PFSK-1 (cell line): ENCODE measurements around the gene PCBD1.

Experiments used
- FOXP2 ChIP-seq: optimal IDR thresholded peaks from 2 replicates; pipeline ENCODE3; 2011; ENCODE audit warnings: borderline replicate concordance, control low read depth, inconsistent platforms; ENCODE audit not compliant: insufficient read depth; ENCODE audit errors: extremely low read length, extremely low read depth
- POLR2AphosphoS5 ChIP-seq: IDR thresholded peaks from 2 replicates; pipeline ENCODE4 v1.6.1; 2012; ENCODE audit warnings: low read depth, mild to moderate bottlenecking, control low read depth, low read length, moderate library complexity
- REST ChIP-seq, 2 experiments: IDR thresholded peaks; 2 replicates each; pipeline versions ENCODE4 v1.6.1 to v1.8.0; 2011 to 2012; ENCODE audit warnings: low read depth in 2 of 2, low read length in 2 of 2, control low read depth in 1 of 2, inconsistent platforms in 1 of 2, mild to moderate bottlenecking in 1 of 2, moderate library complexity in 1 of 2; ENCODE audit not compliant: insufficient read depth in 1 of 2
- SIN3A ChIP-seq: IDR thresholded peaks from 2 replicates; pipeline ENCODE4 v1.6.1; 2012; ENCODE audit warnings: mild to moderate bottlenecking, low read length, moderate library complexity, borderline replicate concordance; ENCODE audit not compliant: insufficient read depth
- TAF1 ChIP-seq: IDR thresholded peaks from 2 replicates; pipeline ENCODE4 v1.6.1; 2012; ENCODE audit warnings: low read length, control low read depth, borderline replicate concordance; ENCODE audit not compliant: insufficient read depth

PCBD1 gene

GRCh38 chr10:70837660-70838059, 50.7 kb downstream of the PCBD1 start:
- no peak for TF ChIP-seq REST (IDR thresholded peaks at IDR 0.05; ENCODE audit: insufficient read depth in 1 of 2, low read depth in 2 of 2, low read length in 2 of 2)
- TF ChIP-seq SIN3A, result no peak
- no peak for TF ChIP-seq FOXP2
- TF ChIP-seq TAF1, result no peak
- TF ChIP-seq POLR2AphosphoS5, result no peak

GRCh38 chr10:70836319-70836718, 52.0 kb downstream of the PCBD1 start:
- TF ChIP-seq TAF1, result no peak
- no peak for TF ChIP-seq POLR2AphosphoS5
- TF ChIP-seq REST (IDR thresholded peaks at IDR 0.05; ENCODE audit: insufficient read depth in 1 of 2, low read depth in 2 of 2, low read length in 2 of 2), result no peak
- TF ChIP-seq FOXP2, result no peak
- no peak for TF ChIP-seq SIN3A

- TF ChIP-seq POLR2AphosphoS5 (no peak), FOXP2 (no peak), REST (IDR thresholded peaks at IDR 0.05; ENCODE audit: insufficient read depth in 1 of 2, low read depth in 2 of 2, low read length in 2 of 2) (no peak), TAF1 (no peak), SIN3A (no peak)
Measured at GRCh38 chr10:70834441-70835151, 53.8 kb downstream of the PCBD1 start.

- TF ChIP-seq FOXP2 (no peak), POLR2AphosphoS5 (no peak), TAF1 (no peak), REST (IDR thresholded peaks at IDR 0.05; ENCODE audit: insufficient read depth in 1 of 2, low read depth in 2 of 2, low read length in 2 of 2) (no peak), SIN3A (no peak)
Measured at GRCh38 chr10:70834021-70834420, 54.3 kb downstream of the PCBD1 start.
